HG03342 (cell line): Measurements from ENCODE around the gene SMTN.
A peak's percentile ranks its signal among the peaks of the same experiment; 100 is the strongest.
"Not testable (repeated sequence)": the region's sequence is repeated elsewhere in the genome, so short reads cannot be mapped to it uniquely, and the experiment has no call there.

Experiments used
- ATAC-seq: cut with Tn5 transposase; IDR thresholded peaks from one replicate; pipeline ENCODE4 v1.9.1; 2021; ENCODE audit warnings: mild to moderate bottlenecking, moderate library complexity; ENCODE audit not compliant: unreplicated experiment

SMTN gene

DNA sequence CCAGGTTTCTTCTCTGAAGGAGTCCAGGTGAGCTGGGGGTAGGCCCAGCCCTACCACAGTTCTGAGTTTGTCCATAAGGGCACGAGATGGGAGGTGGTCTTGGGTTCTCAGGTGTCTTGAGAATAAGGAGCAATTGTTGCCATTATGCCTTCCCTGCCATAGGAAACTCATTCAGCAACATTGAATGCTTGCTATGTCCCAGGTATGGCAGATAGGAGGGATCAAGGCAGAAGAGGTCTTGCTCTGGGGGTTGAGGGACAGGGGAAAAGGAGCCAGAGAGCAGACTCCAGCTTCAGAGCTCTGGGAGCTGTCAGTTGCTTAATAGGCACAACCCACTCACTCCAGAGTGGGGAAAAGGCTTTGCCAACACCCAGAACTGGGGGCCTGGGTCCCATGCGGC, 22.0 kb downstream of the SMTN start:
- no peak for ATAC-seq

GRCh38 chr22:31103899-31104694, 23.0 kb downstream of the SMTN start:
- no peak for ATAC-seq

GRCh38 chr22:31104869-31105268, 23.8 kb downstream of the SMTN start:
- ATAC-seq: no peak

DNA sequence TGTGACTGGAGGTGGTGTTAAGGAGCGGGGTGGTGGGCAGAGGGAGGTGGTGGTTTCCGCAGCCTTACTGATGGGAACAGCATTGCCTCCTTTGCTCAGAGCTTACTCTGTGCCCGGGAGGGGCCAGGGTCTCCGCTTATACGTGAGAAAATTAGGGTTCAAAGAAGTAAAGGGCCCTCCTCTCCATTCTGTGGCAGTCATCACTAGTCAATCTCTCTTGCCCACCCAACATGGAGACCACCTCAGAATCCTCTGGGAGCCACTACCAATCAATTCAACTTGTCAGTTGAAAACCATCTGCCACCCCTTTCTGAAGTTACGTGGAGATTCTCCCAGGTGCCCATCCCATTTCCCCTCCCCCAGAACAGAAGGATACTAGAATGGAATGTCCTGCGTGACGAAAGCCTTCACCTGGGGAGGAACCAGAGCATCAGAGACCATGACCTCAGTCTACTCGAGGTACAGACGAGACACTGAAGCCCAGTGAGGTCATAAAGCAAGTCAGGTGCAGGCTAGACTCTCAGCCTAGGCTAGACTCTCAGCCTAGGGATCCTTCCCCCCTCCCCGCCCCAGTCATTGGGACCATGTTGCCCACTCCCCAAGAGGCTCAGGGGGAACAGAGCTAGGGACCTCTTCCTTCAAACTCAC, 24.3 kb downstream of the SMTN start:
- no peak for ATAC-seq

- no peak for ATAC-seq
These were observed 25.0 kb downstream of the SMTN start for GRCh38 chr22:31106001-31106571.

- no peak for ATAC-seq
These were observed 25.6 kb downstream of the SMTN start for GRCh38 chr22:31106731-31107177.

- ATAC-seq: peak; percentile 83
These were observed 26.2 kb downstream of the SMTN start, which contains the start of gene SELENOM for GRCh38 chr22:31107178-31107893. SELENOM (minus strand) TSS chr22:31107568; CDS start chr22:31107505, 63 bp downstream.

GRCh38 chr22:31107894-31108218, 26.7 kb downstream of the SMTN start:
- no peak for ATAC-seq

DNA sequence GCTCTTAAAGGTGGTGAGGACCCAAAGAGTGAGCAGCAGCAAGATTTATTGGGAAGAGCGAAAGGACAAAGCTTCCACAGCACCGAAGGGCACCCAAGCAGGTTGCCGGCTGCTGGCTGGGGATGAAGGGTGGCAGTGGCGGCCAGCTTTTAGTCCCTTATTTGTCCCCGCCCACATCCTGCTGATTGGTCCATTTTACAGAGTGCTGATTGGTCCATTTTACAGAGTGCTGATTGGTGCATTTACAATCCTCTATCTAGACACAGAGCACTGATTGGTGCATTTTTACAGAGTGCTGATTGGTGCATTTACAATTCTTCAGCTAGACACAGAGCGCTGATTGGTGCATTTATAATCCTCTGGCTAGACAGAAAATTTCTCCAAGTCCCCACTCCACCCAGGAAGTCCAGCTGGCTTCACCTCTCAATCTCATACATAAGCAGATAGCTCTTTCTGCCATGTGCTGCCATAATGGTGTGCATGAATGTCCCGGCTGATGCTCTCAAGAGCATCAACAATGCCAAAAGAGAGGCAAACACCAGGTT, 31.5 kb downstream of the SMTN start:
- not testable (repeated sequence) for ATAC-seq

- no peak for ATAC-seq
These were observed 37.1 kb downstream of the SMTN start for GRCh38 chr22:31118046-31118820.

DNA sequence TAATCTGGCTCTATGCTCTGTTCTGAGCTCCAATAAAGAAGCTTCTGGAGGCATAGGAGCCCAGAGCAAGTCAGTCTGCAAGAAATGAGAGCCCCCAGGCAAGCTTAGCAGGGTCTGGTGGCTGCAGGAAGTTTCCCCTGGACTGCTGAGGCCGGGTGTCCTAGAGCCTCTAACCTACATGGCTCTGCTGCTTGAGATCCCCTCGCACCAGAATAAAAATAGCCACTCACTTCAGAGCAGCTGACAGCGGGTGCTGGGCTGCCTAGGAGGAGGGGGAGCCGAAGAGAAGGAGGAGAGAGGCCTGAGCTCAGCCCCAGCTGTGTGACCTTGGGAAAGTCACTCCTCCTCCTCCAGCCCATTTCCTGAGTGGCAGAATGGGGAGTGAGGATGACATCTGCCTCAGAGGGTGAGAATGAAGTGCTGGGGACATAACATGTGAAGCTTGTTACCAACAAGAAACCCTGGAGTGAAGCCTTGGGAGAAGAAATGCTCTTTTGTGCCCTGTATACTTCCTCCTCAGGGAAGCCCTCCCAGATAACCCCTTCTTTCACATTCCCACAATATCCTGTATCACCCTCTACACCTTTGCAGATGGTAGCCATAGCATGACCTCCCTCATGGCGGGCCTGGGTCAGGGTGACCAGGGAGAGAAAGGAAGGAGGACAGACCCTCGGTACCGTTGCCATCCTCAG, 38.1 kb downstream of the SMTN start:
- ATAC-seq: no peak

- ATAC-seq: no peak
These were observed 39.1 kb downstream of the SMTN start for GRCh38 chr22:31120230-31120629.

- ATAC-seq: no peak
These were observed 39.5 kb downstream of the SMTN start for GRCh38 chr22:31120642-31121041.

DNA sequence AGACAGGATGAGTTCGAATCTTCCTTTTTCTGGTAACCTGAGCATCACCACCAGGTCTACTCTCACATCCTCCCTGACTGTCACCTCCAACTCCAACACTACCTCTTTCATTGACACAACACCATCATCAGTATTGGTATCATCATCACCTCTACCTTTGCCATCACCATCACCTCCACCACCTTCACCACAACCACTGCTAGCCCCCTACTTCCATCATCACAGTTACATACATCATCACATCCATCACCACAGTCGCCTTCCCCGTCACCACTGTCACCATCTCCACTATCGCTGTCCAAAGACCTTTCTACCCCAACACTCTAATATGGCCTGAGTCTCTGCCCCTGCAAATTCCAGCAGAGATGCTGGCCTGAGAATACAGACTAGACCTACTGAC, 40.3 kb downstream of the SMTN start:
- no peak for ATAC-seq

DNA sequence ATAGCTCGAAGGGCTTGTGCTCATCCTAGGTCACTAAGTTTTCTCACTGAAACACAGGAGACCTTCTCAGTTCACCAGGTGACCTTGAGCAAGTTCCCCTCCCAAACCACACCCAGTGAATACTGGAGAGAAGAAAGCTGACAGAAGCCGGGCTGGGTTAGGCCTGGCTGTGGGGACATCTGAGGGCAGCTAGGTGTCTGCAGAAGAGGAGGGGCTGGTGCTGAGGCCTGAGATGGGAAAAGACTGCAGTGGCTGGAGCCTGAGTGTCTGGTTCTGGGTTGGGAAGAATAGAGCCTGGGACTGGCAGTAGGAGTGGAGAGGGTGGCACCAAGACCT, 41.0 kb downstream of the SMTN start:
- no peak for ATAC-seq

- ATAC-seq: no peak
These were observed 41.6 kb downstream of the SMTN start, which contains the start of gene INPP5J for GRCh38 chr22:31122532-31123291. INPP5J (plus strand) TSS chr22:31122966; CDS start chr22:31123015, 49 bp downstream.

- ATAC-seq: no peak
These were observed 42.1 kb downstream of the SMTN start for GRCh38 chr22:31123292-31123602.

- no peak for ATAC-seq
These were observed 43.2 kb downstream of the SMTN start for GRCh38 chr22:31124290-31124689.

DNA sequence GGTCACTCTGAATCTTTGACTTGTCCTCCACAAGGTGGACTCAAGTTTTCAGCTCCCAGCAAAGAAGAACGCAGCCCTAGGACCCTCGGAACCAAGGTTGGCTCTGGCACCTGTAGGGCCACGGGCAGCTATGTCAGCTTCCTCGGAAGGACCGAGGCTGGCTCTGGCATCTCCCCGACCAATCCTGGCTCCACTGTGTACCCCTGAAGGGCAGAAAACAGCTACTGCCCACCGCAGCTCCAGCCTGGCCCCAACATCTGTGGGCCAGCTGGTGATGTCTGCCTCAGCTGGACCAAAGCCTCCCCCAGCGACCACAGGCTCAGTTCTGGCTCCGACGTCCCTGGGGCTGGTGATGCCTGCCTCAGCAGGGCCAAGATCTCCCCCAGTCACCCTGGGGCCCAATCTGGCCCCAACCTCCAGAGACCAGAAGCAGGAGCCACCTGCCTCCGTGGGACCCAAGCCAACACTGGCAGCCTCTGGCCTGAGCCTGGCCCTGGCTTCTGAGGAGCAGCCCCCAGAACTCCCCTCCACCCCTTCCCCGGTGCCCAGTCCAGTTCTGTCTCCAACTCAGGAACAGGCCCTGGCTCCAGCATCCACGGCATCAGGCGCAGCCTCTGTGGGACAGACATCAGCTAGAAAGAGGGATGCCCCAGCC, 43.8 kb downstream of the SMTN start:
- ATAC-seq: no peak
